ENCODE data around the gene FBXO44. TPM values are rescaled to one million over a fixed set of nuclear protein-coding genes. Genes with fewer than 3 reads are reported as not detected.

FBXO44 gene
- total and polyA plus RNA-seq, 10 of the 15 experiments (the other 5 are each of a cell fraction or from before 2014, with no cell fraction given) = 0.77 to 22.4 (median 8.2) TPM

GRCh38 chr1:11638121-11638520, 16.6 kb upstream of the FBXO44 start:
- in situ Hi-C loops (cut with MboI) = no loop called here
- no peak for ATAC-seq

More at GRCh38 chr1:11638121-11638520, 16.6 kb upstream of the FBXO44 start:
- ChIA-PET POLR2A (no interaction called here), CTCF (interaction anchor here (0.6 to 1.5 kb wide), 2 partner anchors 600 to 893 kb away, joined by 3 to 7 read pairs; no protein-coding TSS in a partner anchor), RAD21 (ENCODE audit: unreplicated experiment) (interaction anchor here (1.7 kb wide), 1 partner anchor 600 kb away, joined by 7 read pairs; no protein-coding TSS in a partner anchor), SMC1A (ENCODE audit: uncharacterized antibody, unreplicated experiment) (interaction anchor here (0.8 to 1.5 kb wide), 2 partner anchors 85 to 601 kb away, joined by 3 read pairs; no protein-coding TSS in a partner anchor)
- no peaks in the 10 kb centered on the region for H3K4me1 ChIP-seq (ENCODE audit: control insufficient read depth, insufficient read depth, low read length)
- FAIRE-seq = no peak
- DNase-seq (ENCODE audit: low read depth, low spot score) = no peak
- H3K27ac ChIP-seq (ENCODE audit: control insufficient read depth, insufficient read depth) = no peak overlapping the region
- no peak overlapping the region for H3K4me3 ChIP-seq
- 17% methylated on average over 5 of the region's 5 CpGs for WGBS (ENCODE audit: insufficient coverage, insufficient replicate concordance, low lambda C conversion rate, missing lambda C conversion rate)
- no TSS peak for BruUV-seq (replicated peaks)
- H3K9me3 ChIP-seq (replicated peaks; ENCODE audit: control insufficient read depth, insufficient read depth, low read length) = no peaks in the 10 kb centered on the region
- no peaks in the 10 kb centered on the region for H3K36me3 ChIP-seq (ENCODE audit: control insufficient read depth in 2 of 2, insufficient read depth in 2 of 2, low read length in 1 of 2)
- TF ChIP-seq SUPT20H (IDR thresholded peaks at IDR 0.05; ENCODE audit: borderline replicate concordance, control insufficient read depth, low read depth, low read length) = no peak
- no peak for TF ChIP-seq MAX (IDR thresholded peaks at IDR 0.05; ENCODE audit: low read depth, low read length)
- TF ChIP-seq PBX3 (IDR thresholded peaks at IDR 0.05; ENCODE audit: insufficient replicate concordance, low read depth, low read length) = no peak
- TF ChIP-seq NRF1 (conservative IDR thresholded peaks at IDR 0.05; ENCODE audit: low read depth, low read length) = no peak
- no peak for TF ChIP-seq STAT1 (conservative IDR thresholded peaks at IDR 0.05)
- TF ChIP-seq JUND (IDR thresholded peaks at IDR 0.05; ENCODE audit: low read depth, low read length) = no peak
- no peak for TF ChIP-seq ATF3 (IDR thresholded peaks at IDR 0.05; ENCODE audit: borderline replicate concordance, extremely low read depth, low read depth, low read length)
- intact Hi-C loops (cut with micrococcal nuclease; ENCODE audit: unreplicated experiment) = no loop called here
- no peaks in the 10 kb centered on the region; a peak in 1 of 4 replicates for H3K27me3 ChIP-seq (replicated peaks in 1 of 2; ENCODE audit: control insufficient read depth in 2 of 2, insufficient read depth in 2 of 2, low read length in 1 of 2)
- H4K20me1 ChIP-seq (ENCODE audit: control insufficient read depth, insufficient read depth) = no peaks in the 10 kb centered on the region
- no peak overlapping the region for H3K9ac ChIP-seq (ENCODE audit: control insufficient read depth, insufficient read depth, low read length)
- H3K79me2 ChIP-seq (ENCODE audit: control insufficient read depth, insufficient read depth, low read length) = no peaks in the 10 kb centered on the region
- H2AFZ ChIP-seq (ENCODE audit: control insufficient read depth, low read depth, low read length) = no peak overlapping the region
- no peak overlapping the region for H3K4me2 ChIP-seq (ENCODE audit: control insufficient read depth, insufficient read depth)

Measured in GM12878 (cell line).